Kidney epithelial cell (primary cell): ENCODE data around the gene C9orf153. TPM values are rescaled to one million over a fixed set of nuclear protein-coding genes. Genes with fewer than 3 reads are reported as not detected.

Experiments
- DNase-seq: peaks from one replicate; pipeline ENCODE4 v3.0.0-alpha.2; 2010; ENCODE audit warnings: low read depth
- H3K27me3 ChIP-seq: 2 replicates; pipeline ENCODE4 v1.6.0; 2011; ENCODE audit warnings: low read length; ENCODE audit not compliant: control insufficient read depth, insufficient read depth
- H3K36me3 ChIP-seq: 2 replicates; pipeline ENCODE4 v1.5.1; 2011; ENCODE audit warnings: low read length; ENCODE audit not compliant: control insufficient read depth, insufficient read depth
- H3K4me3 ChIP-seq: 2 replicates; pipeline ENCODE4 v1.5.1; 2011; ENCODE audit warnings: low read depth, mild to moderate bottlenecking, control low read depth, low read length
- total RNA-seq: library from RNA; depleted of rRNA; stranded (reverse); fragments of >200 nt; gene quantifications from 2 replicates; pipeline ENCODE4 v1.2.3, GENCODE V29; 2015
- TF ChIP-seq, protein P1 (sequence below): IDR thresholded peaks from 2 replicates; pipeline ENCODE4 v1.5.1; 2011; ENCODE audit warnings: mild to moderate bottlenecking, moderate library complexity, low read length, control low read depth, inconsistent platforms; ENCODE audit not compliant: insufficient read depth, poor library complexity, severe bottlenecking

Gene C9orf153
- total RNA-seq, 1 donor from 2014 or later = not detected

- Histone ChIP-seq H3K27me3 (no peaks in the 10 kb centered on the region), H3K36me3 (no peaks in the 10 kb centered on the region), H3K4me3 (no peak overlapping the region)
- TF ChIP-seq, protein P1, sequence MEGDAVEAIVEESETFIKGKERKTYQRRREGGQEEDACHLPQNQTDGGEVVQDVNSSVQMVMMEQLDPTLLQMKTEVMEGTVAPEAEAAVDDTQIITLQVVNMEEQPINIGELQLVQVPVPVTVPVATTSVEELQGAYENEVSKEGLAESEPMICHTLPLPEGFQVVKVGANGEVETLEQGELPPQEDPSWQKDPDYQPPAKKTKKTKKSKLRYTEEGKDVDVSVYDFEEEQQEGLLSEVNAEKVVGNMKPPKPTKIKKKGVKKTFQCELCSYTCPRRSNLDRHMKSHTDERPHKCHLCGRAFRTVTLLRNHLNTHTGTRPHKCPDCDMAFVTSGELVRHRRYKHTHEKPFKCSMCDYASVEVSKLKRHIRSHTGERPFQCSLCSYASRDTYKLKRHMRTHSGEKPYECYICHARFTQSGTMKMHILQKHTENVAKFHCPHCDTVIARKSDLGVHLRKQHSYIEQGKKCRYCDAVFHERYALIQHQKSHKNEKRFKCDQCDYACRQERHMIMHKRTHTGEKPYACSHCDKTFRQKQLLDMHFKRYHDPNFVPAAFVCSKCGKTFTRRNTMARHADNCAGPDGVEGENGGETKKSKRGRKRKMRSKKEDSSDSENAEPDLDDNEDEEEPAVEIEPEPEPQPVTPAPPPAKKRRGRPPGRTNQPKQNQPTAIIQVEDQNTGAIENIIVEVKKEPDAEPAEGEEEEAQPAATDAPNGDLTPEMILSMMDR = no peak
- no peak for DNase-seq
These were observed 12.7 kb downstream of the C9orf153 start for GRCh38 chr9:86246752-86247161.

GRCh38 chr9:86242071-86242470 lies 17.4 kb downstream of the C9orf153 start:
- Histone ChIP-seq H3K27me3 (no peaks in the 10 kb centered on the region), H3K36me3 (no peaks in the 10 kb centered on the region), H3K4me3 (no peak overlapping the region)
- no peak for DNase-seq
- TF ChIP-seq, protein P1 = no peak

DNA sequence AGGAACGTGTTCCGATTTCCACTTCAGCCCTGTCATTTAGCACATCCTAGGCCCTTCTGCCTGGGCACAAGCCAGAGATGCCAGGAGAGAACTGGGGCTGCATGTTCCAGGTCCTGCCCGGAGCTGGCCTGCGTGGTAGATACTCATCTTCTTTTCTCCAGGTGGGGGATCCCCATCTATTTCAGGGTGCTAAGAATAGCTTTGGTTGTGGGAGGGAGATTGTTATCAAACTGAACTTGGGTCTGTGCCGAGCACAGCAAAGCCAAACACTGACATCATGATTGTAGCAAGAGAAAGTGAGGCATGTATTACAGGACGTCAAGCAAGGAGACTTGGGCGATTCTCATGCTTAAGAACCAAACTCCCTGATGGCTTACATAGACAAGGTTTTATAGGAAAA lies 18.2 kb downstream of the C9orf153 start:
- H3K27me3 ChIP-seq = no peaks in the 10 kb centered on the region
- no peak overlapping the region for H3K4me3 ChIP-seq
- TF ChIP-seq, protein P1 = no peak
- no peak for DNase-seq
- H3K36me3 ChIP-seq = no peaks in the 10 kb centered on the region

GRCh38 chr9:86238861-86239770 lies 20.3 kb downstream of the C9orf153 start:
- no peaks in the 10 kb centered on the region for H3K36me3 ChIP-seq
- no peaks in the 10 kb centered on the region for H3K27me3 ChIP-seq
- TF ChIP-seq, protein P1 = no peak
- H3K4me3 ChIP-seq = no peak overlapping the region
- DNase-seq = no peak

DNA sequence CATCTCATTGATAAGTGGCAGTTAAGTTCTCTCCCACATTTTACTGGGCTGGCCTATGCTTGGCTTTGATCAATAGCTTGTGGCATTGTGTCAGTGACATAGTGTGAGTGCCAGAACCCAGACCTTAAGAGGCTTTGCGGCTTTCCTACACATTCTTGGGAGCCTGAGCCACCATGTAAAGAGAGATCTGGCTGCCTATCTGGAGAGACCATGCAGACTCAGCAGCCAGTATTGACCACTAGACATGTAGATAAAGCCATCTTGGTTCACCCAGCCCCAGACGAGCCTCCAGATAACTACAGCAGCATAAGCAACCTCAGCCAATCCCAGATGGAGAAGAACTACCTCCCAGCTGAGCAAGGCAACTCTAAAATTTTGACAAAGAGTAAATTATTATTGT lies 28.6 kb downstream of the C9orf153 start:
- no peaks in the 10 kb centered on the region for H3K36me3 ChIP-seq
- DNase-seq = no peak
- H3K27me3 ChIP-seq = no peaks in the 10 kb centered on the region
- TF ChIP-seq, protein P1 = no peak
- no peak overlapping the region for H3K4me3 ChIP-seq
